NCI-H446 treated with DMSO at 0.1 percent for 48 hours (cell line): ENCODE data around the gene P3H4.

ENCODE experiments used
- DNase-seq: peaks from one replicate; lab custom pipeline; 2025; lab: John Stamatoyannopoulos, UW

The P3H4 gene

GRCh38 chr17:41772218-41772585 lies 39.5 kb downstream of the P3H4 start:
- DNase-seq = no peak

- DNase-seq = no peak
Measured at GRCh38 chr17:41771389-41772206, 40.2 kb downstream of the P3H4 start.

GRCh38 chr17:41769985-41770384 lies 41.8 kb downstream of the P3H4 start:
- DNase-seq = no peak

- DNase-seq = no peak
Measured at GRCh38 chr17:41769346-41769862, 42.3 kb downstream of the P3H4 start.

GRCh38 chr17:41768682-41769288 lies 43.0 kb downstream of the P3H4 start:
- no peak for DNase-seq

GRCh38 chr17:41767324-41768042 lies 44.3 kb downstream of the P3H4 start:
- no peak for DNase-seq

- no peak for DNase-seq
Measured at GRCh38 chr17:41766135-41766534, 45.6 kb downstream of the P3H4 start.

GRCh38 chr17:41763327-41763726 lies 48.4 kb downstream of the P3H4 start:
- no peak for DNase-seq

GRCh38 chr17:41762841-41763240 lies 48.9 kb downstream of the P3H4 start:
- no peak for DNase-seq

- no peak for DNase-seq
Measured at GRCh38 chr17:41762391-41762790, 49.4 kb downstream of the P3H4 start.

- no peak for DNase-seq
Measured at GRCh38 chr17:41760878-41761277, 50.9 kb downstream of the P3H4 start.

GRCh38 chr17:41758601-41759000 lies 53.1 kb downstream of the P3H4 start:
- DNase-seq = no peak

- DNase-seq = no peak
Measured at GRCh38 chr17:41754066-41754465, 57.7 kb downstream of the P3H4 start.
